OCI-LY1 (cell line): ENCODE measurements around the gene FBLN2.

ENCODE experiments used
- H2AFZ ChIP-seq: fragments of 200-600 bp; sonication (generic), shearing (Covaris generic); 2 replicates; pipeline ENCODE4 v1.6.0; 2014; ENCODE audit warnings: antibody characterized with exemption, mild to moderate bottlenecking, low read length
- H3F3A ChIP-seq: fragments of 200-600 bp; sonication (generic), shearing (Covaris generic); 2 replicates; pipeline ENCODE4 v1.6.0; 2014; ENCODE audit warnings: mild to moderate bottlenecking, antibody characterized with exemption, low read length, moderate library complexity; ENCODE audit not compliant: insufficient read depth
- H3K27ac ChIP-seq: fragments of 200-600 bp; sonication (generic); 2 replicates; pipeline ENCODE4 v1.5.1; 2014; ENCODE audit warnings: low read length, mixed run types, mild to moderate bottlenecking, low read depth; ENCODE audit not compliant: poor library complexity, severe bottlenecking
- H3K27me3 ChIP-seq: fragments of 200-600 bp; sonication (generic); 2 replicates; pipeline ENCODE4 v1.6.0; 2014; ENCODE audit warnings: antibody characterized with exemption, mild to moderate bottlenecking, low read length, moderate library complexity; ENCODE audit not compliant: insufficient read depth
- H3K36me3 ChIP-seq: fragments of 200-600 bp; sonication (generic); 2 replicates; pipeline ENCODE4 v1.6.1; 2014; ENCODE audit warnings: mild to moderate bottlenecking, antibody characterized with exemption, low read length, moderate library complexity, mixed read lengths; ENCODE audit not compliant: insufficient read depth
- H3K4me1 ChIP-seq: fragments of 200-600 bp; sonication (generic); 2 replicates; pipeline ENCODE4 v1.5.1; 2014; ENCODE audit warnings: mild to moderate bottlenecking, low read length, moderate library complexity; ENCODE audit not compliant: insufficient read depth, severe bottlenecking
- H3K4me2 ChIP-seq: fragments of 200-600 bp; sonication (generic), shearing (Covaris generic); 2 replicates; pipeline ENCODE4 v1.6.1; 2014; ENCODE audit warnings: low read length
- H3K4me3 ChIP-seq: fragments of 200-600 bp; sonication (generic); 2 replicates; pipeline ENCODE4 v1.5.1; 2014; ENCODE audit warnings: low read length, low read depth, mild to moderate bottlenecking, mixed read lengths; ENCODE audit not compliant: poor library complexity, severe bottlenecking
- H3K79me2 ChIP-seq: fragments of 200-600 bp; shearing (Covaris generic); 2 replicates; pipeline ENCODE4 v1.6.1; 2016; ENCODE audit warnings: mixed run types, low read length, mixed read lengths; ENCODE audit not compliant: insufficient read depth
- H3K9ac ChIP-seq: fragments of 200-600 bp; sonication (generic), shearing (Covaris generic); 2 replicates; pipeline ENCODE4 v1.6.1; 2014; ENCODE audit warnings: mild to moderate bottlenecking, low read length, mixed read lengths
- H3K9me2 ChIP-seq: fragments of 200-600 bp; sonication (generic), shearing (Covaris generic); 2 replicates; pipeline ENCODE4 v1.6.1; 2014; ENCODE audit warnings: low read depth, mild to moderate bottlenecking, low read length, mixed read lengths
- H3K9me3 ChIP-seq: fragments of 200-600 bp; shearing (Covaris generic); 2 replicates; pipeline ENCODE4 v1.6.1; 2014; ENCODE audit warnings: low read length, mixed read lengths
- H4K20me1 ChIP-seq: fragments of 200-600 bp; sonication (generic), shearing (Covaris generic); 2 replicates; pipeline ENCODE4 v1.6.0; 2016; ENCODE audit warnings: mild to moderate bottlenecking, low read length; ENCODE audit not compliant: insufficient read depth
- CTCF ChIP-seq: fragments of 200-600 bp; sonication (generic), shearing (Covaris generic); IDR thresholded peaks from 2 replicates; pipeline ENCODE4 v1.5.1; 2017; ENCODE audit warnings: mild to moderate bottlenecking, antibody characterized with exemption, low read length, moderate library complexity, mixed read lengths
- EZH2 ChIP-seq: fragments of 200-600 bp; sonication (generic), shearing (Covaris generic); IDR thresholded peaks from 2 replicates; pipeline ENCODE4 v1.8.0; 2017; ENCODE audit warnings: borderline replicate concordance, mixed run types, mild to moderate bottlenecking, antibody characterized with exemption, low read length, moderate library complexity, mixed read lengths

FBLN2 gene

GRCh38 chr3:13626396-13626795 lies 77.5 kb downstream of the FBLN2 start:
- Histone ChIP-seq H4K20me1 (no peaks in the 10 kb centered on the region), H3K9ac (no peak overlapping the region), H3K36me3 (no peaks in the 10 kb centered on the region), H3K27ac (no peak overlapping the region), H3K4me2 (no peak overlapping the region), H3K4me3 (no peak overlapping the region), H3K79me2 (no peaks in the 10 kb centered on the region), H3F3A (no peaks in the 10 kb centered on the region), H3K4me1 (no peaks in the 10 kb centered on the region), H3K27me3 (no peaks in the 10 kb centered on the region), H2AFZ (no peak overlapping the region), H3K9me2 (no peaks in the 10 kb centered on the region), H3K9me3 (no peaks in the 10 kb centered on the region)
- TF ChIP-seq CTCF (no peak), EZH2 (no peak)

GRCh38 chr3:13626915-13627460 lies 78.1 kb downstream of the FBLN2 start:
- no peak overlapping the region for H3K4me3 ChIP-seq
- H3K4me1 ChIP-seq: no peaks in the 10 kb centered on the region
- no peaks in the 10 kb centered on the region for H3K27me3 ChIP-seq
- H3K27ac ChIP-seq: no peak overlapping the region
- no peaks in the 10 kb centered on the region for H3F3A ChIP-seq
- no peak overlapping the region for H3K9ac ChIP-seq
- no peaks in the 10 kb centered on the region for H3K9me2 ChIP-seq
- TF ChIP-seq CTCF (no peak), EZH2 (no peak)
- H4K20me1 ChIP-seq: no peaks in the 10 kb centered on the region
- H3K4me2 ChIP-seq: no peak overlapping the region
- no peak overlapping the region for H2AFZ ChIP-seq
- H3K79me2 ChIP-seq: no peaks in the 10 kb centered on the region
- H3K36me3 ChIP-seq: no peaks in the 10 kb centered on the region
- no peaks in the 10 kb centered on the region for H3K9me3 ChIP-seq

- no peaks in the 10 kb centered on the region for H4K20me1 ChIP-seq
- no peaks in the 10 kb centered on the region for H3F3A ChIP-seq
- no peaks in the 10 kb centered on the region for H3K9me2 ChIP-seq
- H3K4me1 ChIP-seq: no peaks in the 10 kb centered on the region
- no peaks in the 10 kb centered on the region for H3K27me3 ChIP-seq
- no peak overlapping the region for H3K9ac ChIP-seq
- H2AFZ ChIP-seq: no peak overlapping the region
- no peak overlapping the region for H3K4me3 ChIP-seq
- H3K9me3 ChIP-seq: no peaks in the 10 kb centered on the region
- H3K79me2 ChIP-seq: no peaks in the 10 kb centered on the region
- TF ChIP-seq CTCF: no peak
- no peak for TF ChIP-seq EZH2
- no peak overlapping the region for H3K27ac ChIP-seq
- H3K36me3 ChIP-seq: no peaks in the 10 kb centered on the region
- no peak overlapping the region for H3K4me2 ChIP-seq
These were observed 78.8 kb downstream of the FBLN2 start for GRCh38 chr3:13627681-13628080.
